Loucy (cell line): ENCODE measurements around the gene VANGL1.

ENCODE experiments used
- H2AFZ ChIP-seq: fragments of 200-600 bp; sonication (generic); 2 replicates; pipeline ENCODE4 v1.6.0; 2016; ENCODE audit warnings: antibody characterized with exemption, mild to moderate bottlenecking, low read length, moderate library complexity
- H3F3A ChIP-seq: fragments of 200-600 bp; 2 replicates; pipeline ENCODE4 v1.6.0; 2016; ENCODE audit warnings: antibody characterized with exemption, low read depth, mild to moderate bottlenecking
- H3K27me3 ChIP-seq: fragments of 200-600 bp; sonication (generic); 2 replicates; pipeline ENCODE4 v1.6.1; 2014; ENCODE audit warnings: low read length, mild to moderate bottlenecking; ENCODE audit not compliant: insufficient read depth, poor library complexity, severe bottlenecking
- H3K36me3 ChIP-seq: fragments of 200-600 bp; sonication (generic); 2 replicates; pipeline ENCODE4 v1.6.1; 2016; ENCODE audit warnings: low read length; ENCODE audit not compliant: insufficient read depth
- H3K4me1 ChIP-seq: fragments of 200-600 bp; sonication (generic); 2 replicates; pipeline ENCODE4 v1.5.1; 2014; ENCODE audit warnings: low read length, mild to moderate bottlenecking; ENCODE audit not compliant: insufficient read depth, poor library complexity, severe bottlenecking
- H3K4me2 ChIP-seq: fragments of 200-600 bp; sonication (generic); 2 replicates; pipeline ENCODE4 v1.6.0; 2014; ENCODE audit warnings: antibody characterized with exemption, low read length, low read depth, mild to moderate bottlenecking; ENCODE audit not compliant: poor library complexity, severe bottlenecking
- H3K4me3 ChIP-seq: fragments of 200-600 bp; sonication (generic); 2 replicates; pipeline ENCODE4 v1.5.1; 2014; ENCODE audit warnings: low read length, mild to moderate bottlenecking, mixed read lengths; ENCODE audit not compliant: poor library complexity, severe bottlenecking
- H3K79me2 ChIP-seq: fragments of 200-600 bp; sonication (generic); 2 replicates; pipeline ENCODE4 v1.6.1; 2014; ENCODE audit warnings: low read length; ENCODE audit not compliant: insufficient read depth
- H3K9ac ChIP-seq: fragments of 200-600 bp; sonication (generic); 2 replicates; pipeline ENCODE4 v1.6.0; 2014; ENCODE audit warnings: mild to moderate bottlenecking, low read depth, low read length, moderate library complexity; ENCODE audit not compliant: poor library complexity, severe bottlenecking
- H3K9me2 ChIP-seq: fragments of 200-600 bp; sonication (generic); replicated peaks from 2 replicates; pipeline ENCODE4 v1.6.1; 2016; ENCODE audit warnings: low read depth, low read length, mixed read lengths
- H3K9me3 ChIP-seq: fragments of 200-600 bp; sonication (generic); 2 replicates; pipeline ENCODE4 v1.6.1; 2014; ENCODE audit warnings: mild to moderate bottlenecking, antibody characterized with exemption, low read length, low read depth; ENCODE audit not compliant: insufficient read depth
- H4K20me1 ChIP-seq: fragments of 200-600 bp; sonication (generic); 2 replicates; pipeline ENCODE4 v1.6.0; 2014; ENCODE audit warnings: antibody characterized with exemption, low read length, mild to moderate bottlenecking; ENCODE audit not compliant: insufficient read depth, poor library complexity, severe bottlenecking
- EZH2phosphoT487 ChIP-seq: fragments of 200-600 bp; IDR thresholded peaks from 2 replicates; pipeline ENCODE4 v1.6.1; 2018; ENCODE audit warnings: antibody characterized with exemption, mild to moderate bottlenecking, moderate library complexity, borderline replicate concordance
- TF ChIP-seq, protein P1 (sequence below): fragments of 200-600 bp; sonication (generic); conservative IDR thresholded peaks from 2 replicates; pipeline ENCODE4 v1.5.1; 2014; ENCODE audit warnings: mild to moderate bottlenecking, antibody characterized with exemption, low read length

The VANGL1 gene

DNA sequence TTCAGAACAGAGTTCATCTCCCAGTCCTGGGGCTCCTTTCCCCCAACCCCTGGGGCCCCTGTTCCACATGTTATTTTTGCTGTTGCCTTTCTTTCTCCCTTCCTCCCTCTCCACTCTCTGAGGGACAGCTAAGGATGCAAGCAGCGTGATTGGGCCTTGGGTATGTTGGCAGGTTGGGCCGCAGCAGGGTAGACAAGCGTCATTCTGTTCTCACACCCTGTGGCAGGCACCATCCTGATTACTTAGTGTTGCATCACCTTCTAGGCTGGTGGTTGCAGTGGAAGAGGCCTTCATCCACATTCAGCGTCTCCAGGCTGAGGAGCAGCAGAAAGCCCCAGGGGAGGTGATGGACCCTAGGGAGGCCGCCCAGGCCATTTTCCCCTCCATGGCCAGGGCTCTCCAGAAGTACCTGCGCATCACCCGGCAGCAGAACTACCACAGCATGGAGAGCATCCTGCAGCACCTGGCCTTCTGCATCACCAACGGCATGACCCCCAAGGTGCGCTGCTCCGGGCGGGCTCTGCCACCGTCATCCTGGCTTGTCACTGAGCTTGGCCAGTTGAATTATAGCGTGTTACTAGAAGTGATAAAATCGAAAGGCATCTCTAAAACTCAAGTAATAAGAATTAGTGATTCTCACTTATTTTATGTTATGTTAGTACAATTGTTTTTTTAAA, 43.4 kb downstream of the VANGL1 start:
- no peak overlapping the region for H2AFZ ChIP-seq
- H3K9me3 ChIP-seq, result no peaks in the 10 kb centered on the region
- H3K36me3 ChIP-seq, result peaks cover 86% of the 10 kb centered on the region
- H3K27me3 ChIP-seq, result no peaks in the 10 kb centered on the region
- no peak overlapping the region for H3K4me2 ChIP-seq
- no peaks in the 10 kb centered on the region for H4K20me1 ChIP-seq
- no peaks in the 10 kb centered on the region for H3F3A ChIP-seq
- H3K9me2 ChIP-seq, result no peaks in the 10 kb centered on the region
- no peak for TF ChIP-seq EZH2phosphoT487
- TF ChIP-seq, protein P1, sequence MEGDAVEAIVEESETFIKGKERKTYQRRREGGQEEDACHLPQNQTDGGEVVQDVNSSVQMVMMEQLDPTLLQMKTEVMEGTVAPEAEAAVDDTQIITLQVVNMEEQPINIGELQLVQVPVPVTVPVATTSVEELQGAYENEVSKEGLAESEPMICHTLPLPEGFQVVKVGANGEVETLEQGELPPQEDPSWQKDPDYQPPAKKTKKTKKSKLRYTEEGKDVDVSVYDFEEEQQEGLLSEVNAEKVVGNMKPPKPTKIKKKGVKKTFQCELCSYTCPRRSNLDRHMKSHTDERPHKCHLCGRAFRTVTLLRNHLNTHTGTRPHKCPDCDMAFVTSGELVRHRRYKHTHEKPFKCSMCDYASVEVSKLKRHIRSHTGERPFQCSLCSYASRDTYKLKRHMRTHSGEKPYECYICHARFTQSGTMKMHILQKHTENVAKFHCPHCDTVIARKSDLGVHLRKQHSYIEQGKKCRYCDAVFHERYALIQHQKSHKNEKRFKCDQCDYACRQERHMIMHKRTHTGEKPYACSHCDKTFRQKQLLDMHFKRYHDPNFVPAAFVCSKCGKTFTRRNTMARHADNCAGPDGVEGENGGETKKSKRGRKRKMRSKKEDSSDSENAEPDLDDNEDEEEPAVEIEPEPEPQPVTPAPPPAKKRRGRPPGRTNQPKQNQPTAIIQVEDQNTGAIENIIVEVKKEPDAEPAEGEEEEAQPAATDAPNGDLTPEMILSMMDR, result no peak
- H3K4me1 ChIP-seq, result peaks cover 13% of the 10 kb centered on the region
- H3K79me2 ChIP-seq, result peaks cover 14% of the 10 kb centered on the region; the same call in 1 of the 2 replicates
- H3K9ac ChIP-seq, result no peak overlapping the region
- no peak overlapping the region for H3K4me3 ChIP-seq

DNA sequence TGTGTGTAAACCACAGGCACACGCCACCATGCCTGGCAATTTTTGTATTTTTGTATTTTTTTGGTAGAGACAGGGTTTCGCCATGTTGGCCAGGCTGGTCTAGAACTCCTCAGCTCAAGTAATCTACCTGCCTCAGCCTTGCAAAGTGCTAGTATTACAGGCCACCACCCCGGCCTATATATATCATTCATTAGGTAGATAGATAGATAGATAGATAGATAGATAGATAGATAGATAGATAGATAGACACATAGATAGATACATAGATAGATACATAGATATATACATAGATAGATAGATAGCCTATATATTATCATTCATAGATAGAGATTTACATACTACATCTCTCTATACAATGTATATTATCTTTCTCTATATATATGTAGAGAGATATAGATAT, 46.0 kb downstream of the VANGL1 start:
- no peak overlapping the region for H3K4me2 ChIP-seq
- TF ChIP-seq, protein P1, result no peak
- TF ChIP-seq EZH2phosphoT487, result no peak
- no peaks in the 10 kb centered on the region for H3K27me3 ChIP-seq
- no peaks in the 10 kb centered on the region for H4K20me1 ChIP-seq
- H3K9me2 ChIP-seq, result no peaks in the 10 kb centered on the region
- H3K9me3 ChIP-seq, result no peaks in the 10 kb centered on the region
- no peak overlapping the region for H2AFZ ChIP-seq
- no peaks in the 10 kb centered on the region for H3K79me2 ChIP-seq
- no peaks in the 10 kb centered on the region for H3F3A ChIP-seq
- no peak overlapping the region for H3K9ac ChIP-seq
- peaks cover 92% of the 10 kb centered on the region for H3K36me3 ChIP-seq
- no peak overlapping the region for H3K4me3 ChIP-seq
- peaks cover 5% of the 10 kb centered on the region for H3K4me1 ChIP-seq

DNA sequence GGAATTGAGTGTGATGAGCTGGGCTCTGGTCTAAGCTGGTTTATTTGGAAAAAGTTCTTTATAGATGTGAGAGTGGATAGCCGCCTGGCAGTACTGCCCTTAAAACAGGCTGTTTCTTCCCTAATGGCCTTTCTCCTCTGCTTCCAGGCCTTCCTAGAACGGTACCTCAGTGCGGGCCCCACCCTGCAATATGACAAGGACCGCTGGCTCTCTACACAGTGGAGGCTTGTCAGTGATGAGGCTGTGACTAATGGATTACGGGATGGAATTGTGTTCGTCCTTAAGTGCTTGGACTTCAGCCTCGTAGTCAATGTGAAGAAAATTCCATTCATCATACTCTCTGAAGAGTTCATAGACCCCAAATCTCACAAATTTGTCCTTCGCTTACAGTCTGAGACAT, 49.2 kb downstream of the VANGL1 start:
- no peaks in the 10 kb centered on the region for H3K9me3 ChIP-seq

More for the DNA sequence above, 49.2 kb downstream of the VANGL1 start:
- Histone ChIP-seq H3K27me3 (no peaks in the 10 kb centered on the region), H3K79me2 (no peaks in the 10 kb centered on the region), H3K36me3 (peaks cover 68% of the 10 kb centered on the region; the same call in 1 of the 2 replicates), H4K20me1 (no peaks in the 10 kb centered on the region), H3F3A (no peaks in the 10 kb centered on the region), H3K4me3 (no peak overlapping the region), H3K4me2 (no peak overlapping the region), H3K9ac (no peak overlapping the region), H3K9me2 (no peaks in the 10 kb centered on the region), H2AFZ (no peak overlapping the region), H3K4me1 (no peaks in the 10 kb centered on the region)
- TF ChIP-seq, protein P1, result no peak
- no peak for TF ChIP-seq EZH2phosphoT487
